Activated naive CD4-positive, alpha-beta T cell treated with anti-CD3 and anti-CD28 coated beads, Interleukin-2, amount 50 U/mL, for 24 hours (primary cell): Measurements from ENCODE around the gene ERLIN1.

Source experiments
- H3K27ac Mint-ChIP-seq: one replicate; pipeline ENCODE4 v1.8.0; 2021; ENCODE audit warnings: mild to moderate bottlenecking, mixed read lengths
- H3K27me3 Mint-ChIP-seq: one replicate; pipeline ENCODE4 v1.8.0; 2021; ENCODE audit warnings: mixed read lengths
- H3K36me3 Mint-ChIP-seq: one replicate; pipeline ENCODE4 v1.8.0; 2021; ENCODE audit warnings: mixed read lengths
- H3K4me1 Mint-ChIP-seq: one replicate; pipeline ENCODE4 v1.8.0; 2021; ENCODE audit warnings: mixed read lengths
- H3K4me3 Mint-ChIP-seq: one replicate; pipeline ENCODE4 v1.8.0; 2021; ENCODE audit warnings: mild to moderate bottlenecking, mixed read lengths
- H3K9me3 Mint-ChIP-seq: one replicate; pipeline ENCODE4 v1.8.0; 2021; ENCODE audit warnings: mixed read lengths

The ERLIN1 gene

DNA sequence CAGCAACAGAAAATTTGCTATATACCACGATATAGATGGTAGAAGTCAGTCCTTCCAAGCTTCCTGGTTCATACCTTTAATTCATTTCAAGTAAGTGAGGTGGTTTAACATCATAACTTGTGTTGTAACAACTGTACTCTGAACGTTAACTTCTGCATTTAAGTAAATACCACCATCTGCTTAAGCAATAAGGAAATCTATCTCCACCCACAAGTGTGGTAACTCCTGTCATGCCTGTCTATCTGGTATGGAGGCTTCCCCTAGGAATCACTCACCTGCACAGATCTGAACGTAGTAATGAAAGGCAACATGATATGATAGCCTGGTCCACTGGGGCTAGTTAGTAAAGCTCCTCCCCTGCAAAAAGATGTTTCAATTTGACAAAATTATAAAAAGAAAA lies 2.3 kb downstream of the ERLIN1 start:
- Mint-ChIP-seq H3K4me3 (peak overlapping the region; percentile 98), H3K9me3 (no peaks in the 10 kb centered on the region), H3K27me3 (no peaks in the 10 kb centered on the region), H3K36me3 (peaks cover 30% of the 10 kb centered on the region), H3K4me1 (peaks cover 61% of the 10 kb centered on the region), H3K27ac (no peak overlapping the region)

DNA sequence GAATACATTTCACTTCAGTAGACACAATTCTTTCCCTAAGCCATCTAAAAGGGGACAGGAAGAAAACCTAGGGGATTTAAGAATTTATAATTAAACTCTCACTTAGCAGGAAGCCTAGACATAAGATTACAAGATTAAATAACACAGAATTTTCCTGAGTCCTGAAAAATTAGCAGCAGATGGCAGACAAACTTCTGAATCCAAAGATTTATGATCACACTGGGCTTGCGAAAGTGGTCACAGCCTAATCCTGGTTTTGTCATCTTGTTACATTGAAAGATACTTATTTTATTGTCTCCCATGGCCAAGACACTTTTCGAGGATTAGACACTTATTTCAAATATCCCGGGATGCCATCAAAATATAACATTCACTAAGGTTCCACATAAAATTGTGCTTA lies 2.9 kb downstream of the ERLIN1 start:
- H3K36me3 Mint-ChIP-seq: peaks cover 32% of the 10 kb centered on the region
- no peaks in the 10 kb centered on the region for H3K27me3 Mint-ChIP-seq
- peak overlapping the region; percentile 98 for H3K4me3 Mint-ChIP-seq
- H3K4me1 Mint-ChIP-seq: peaks cover 62% of the 10 kb centered on the region
- no peaks in the 10 kb centered on the region for H3K9me3 Mint-ChIP-seq
- peak overlapping the region; percentile 19 for H3K27ac Mint-ChIP-seq

DNA sequence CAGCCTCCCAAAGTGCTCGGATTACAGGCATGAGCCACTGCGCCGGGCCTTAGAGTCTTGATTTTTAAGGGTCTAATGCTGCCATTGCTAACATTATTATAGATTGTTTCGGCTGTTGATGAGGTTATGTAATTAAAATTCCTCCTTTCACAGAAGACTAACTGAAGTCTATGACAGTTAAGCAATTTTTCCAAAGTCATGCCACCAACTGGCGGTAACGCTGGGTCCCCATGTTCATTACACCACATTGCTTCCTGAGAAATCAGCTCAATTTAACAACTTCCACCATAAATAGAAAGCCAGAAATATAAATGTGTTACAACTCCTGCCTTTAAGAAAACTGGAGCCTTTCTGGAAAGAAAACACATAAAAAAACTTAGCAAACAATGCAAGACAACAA lies 3.5 kb downstream of the ERLIN1 start:
- Mint-ChIP-seq H3K4me3 (peak overlapping the region; percentile 8), H3K36me3 (peaks cover 34% of the 10 kb centered on the region), H3K27me3 (no peaks in the 10 kb centered on the region), H3K27ac (peak overlapping the region; percentile 19), H3K4me1 (peaks cover 59% of the 10 kb centered on the region), H3K9me3 (no peaks in the 10 kb centered on the region)

DNA sequence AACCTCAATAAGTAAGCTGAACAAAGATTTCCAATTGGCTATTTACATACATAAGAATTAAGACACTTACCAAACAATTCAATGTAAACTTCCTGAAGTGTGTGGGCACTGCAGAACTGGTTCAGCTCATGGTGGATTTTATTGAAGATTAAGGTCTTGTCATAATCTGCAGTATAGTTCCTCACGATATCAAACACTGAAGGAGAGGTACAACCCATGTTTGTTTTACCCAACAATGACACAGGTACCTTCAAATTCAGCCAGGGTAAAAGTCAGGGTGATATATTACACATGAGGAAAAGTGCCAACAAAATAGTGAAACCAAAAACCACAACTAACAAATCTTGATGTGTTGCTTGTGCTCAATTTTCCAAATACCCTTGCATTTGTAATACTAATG lies 10.0 kb downstream of the ERLIN1 start:
- Mint-ChIP-seq H3K9me3 (peaks cover 13% of the 10 kb centered on the region), H3K4me1 (peaks cover 50% of the 10 kb centered on the region), H3K27me3 (no peaks in the 10 kb centered on the region), H3K36me3 (peaks cover 39% of the 10 kb centered on the region), H3K4me3 (no peak overlapping the region), H3K27ac (no peak overlapping the region)

DNA sequence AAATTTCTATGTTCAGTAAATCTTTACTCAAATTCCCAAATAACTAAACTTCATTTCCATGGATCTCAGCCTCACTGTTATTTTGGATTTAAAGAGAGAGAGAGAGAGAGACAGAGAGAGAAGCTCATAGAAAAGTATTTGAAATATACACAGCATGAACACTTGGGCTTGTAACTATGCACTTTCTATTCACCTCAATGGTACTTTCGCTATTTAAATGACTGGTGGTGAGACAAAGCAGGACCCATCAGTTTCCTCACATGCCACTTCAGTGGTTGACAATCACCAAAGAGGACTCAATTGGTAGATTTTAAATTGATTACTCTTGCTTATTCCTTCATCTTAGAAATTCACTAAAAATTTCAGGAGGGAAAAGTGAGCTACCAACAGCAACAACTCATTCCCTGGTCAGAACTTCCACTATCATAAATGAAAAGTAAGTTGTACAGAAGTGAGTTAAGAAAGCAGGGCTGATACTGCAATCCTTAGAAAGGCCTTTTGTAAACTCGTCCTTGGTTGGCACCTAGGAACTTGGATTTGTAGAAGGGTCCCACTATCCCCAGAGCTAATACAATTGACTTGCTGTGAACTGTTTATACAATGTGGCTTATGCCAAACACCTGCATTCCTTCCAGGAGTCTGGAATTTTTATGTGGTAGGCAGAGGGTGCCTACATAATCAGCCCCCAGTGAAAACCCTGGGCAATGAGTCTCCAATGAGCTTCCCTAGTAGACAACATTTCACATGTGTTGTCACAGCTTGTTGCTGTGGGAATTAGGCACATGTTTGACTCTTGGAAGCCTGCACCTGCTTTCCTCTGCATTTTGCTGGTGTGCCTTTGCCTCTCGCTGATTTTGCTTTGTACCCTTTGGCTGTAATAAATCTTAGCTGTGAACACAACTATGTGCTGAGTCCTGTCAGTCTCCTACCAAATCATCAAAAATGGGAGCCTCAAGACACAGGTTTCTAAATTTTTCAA lies 10.8 kb downstream of the ERLIN1 start:
- H3K4me3 Mint-ChIP-seq: no peak overlapping the region
- H3K4me1 Mint-ChIP-seq: peaks cover 47% of the 10 kb centered on the region
- peaks cover 13% of the 10 kb centered on the region for H3K9me3 Mint-ChIP-seq
- peaks cover 39% of the 10 kb centered on the region for H3K36me3 Mint-ChIP-seq
- no peaks in the 10 kb centered on the region for H3K27me3 Mint-ChIP-seq
- peak overlapping the region; percentile 36 for H3K27ac Mint-ChIP-seq

DNA sequence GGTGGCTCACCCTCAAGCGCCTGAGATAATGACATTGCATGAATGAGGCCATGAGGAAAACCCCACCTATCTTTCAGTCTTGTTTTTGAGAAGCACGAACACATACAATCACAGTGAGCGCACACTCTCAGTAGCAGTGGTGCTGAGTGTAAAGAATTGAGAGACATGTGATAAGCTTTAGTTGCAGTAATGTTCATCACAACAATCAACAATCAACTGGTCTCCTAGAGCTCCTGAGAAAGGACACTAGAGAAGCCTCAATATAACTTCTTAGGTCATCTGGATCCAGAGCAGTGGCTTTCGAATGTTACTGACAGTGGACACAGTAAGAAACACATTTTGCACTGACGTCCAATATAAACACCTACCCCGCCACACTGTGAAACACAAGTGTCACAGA lies 12.8 kb downstream of the ERLIN1 start:
- Mint-ChIP-seq H3K36me3 (peaks cover 40% of the 10 kb centered on the region), H3K27ac (peak overlapping the region; percentile 17), H3K4me1 (peaks cover 52% of the 10 kb centered on the region)

DNA sequence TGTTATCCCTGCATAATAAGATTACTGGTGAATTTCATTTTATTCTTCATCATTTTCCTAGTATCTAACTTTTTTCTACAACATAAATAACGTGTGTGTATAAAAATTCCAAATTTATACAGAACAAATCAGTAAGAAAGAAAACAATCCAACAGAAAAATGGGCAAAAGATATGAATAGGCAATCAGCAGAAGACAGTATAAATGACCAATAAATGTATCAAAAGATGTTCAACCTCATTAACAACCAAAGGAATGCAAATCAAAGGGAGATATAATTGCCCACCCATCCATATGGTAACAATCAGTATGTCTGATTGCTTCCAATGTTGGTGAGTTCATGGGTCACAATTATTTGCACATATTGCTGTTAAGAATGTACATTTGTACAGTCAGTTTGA lies 13.5 kb downstream of the ERLIN1 start:
- Mint-ChIP-seq H3K9me3 (peaks cover 13% of the 10 kb centered on the region), H3K36me3 (peaks cover 40% of the 10 kb centered on the region), H3K27me3 (no peaks in the 10 kb centered on the region), H3K4me3 (no peak overlapping the region), H3K4me1 (peaks cover 55% of the 10 kb centered on the region), H3K27ac (no peak overlapping the region)

More for the DNA sequence above, 12.8 kb downstream of the ERLIN1 start:
- H3K9me3 Mint-ChIP-seq: peaks cover 13% of the 10 kb centered on the region
- H3K4me3 Mint-ChIP-seq: no peak overlapping the region
- no peaks in the 10 kb centered on the region for H3K27me3 Mint-ChIP-seq

DNA sequence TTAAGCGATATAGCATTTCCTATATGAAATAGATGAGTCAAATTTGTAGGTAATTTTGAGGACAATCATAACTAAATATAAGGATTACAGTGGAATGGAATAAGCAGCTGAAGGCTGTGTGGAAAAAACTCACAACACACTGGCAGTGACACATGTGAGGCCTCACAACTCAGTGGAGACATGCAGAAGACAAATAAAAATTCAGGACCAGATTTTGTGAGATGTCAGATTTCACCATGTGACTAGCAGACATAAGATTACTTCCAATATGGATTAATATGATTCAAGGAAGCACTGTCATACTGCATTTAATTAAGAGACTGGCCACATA lies 17.6 kb downstream of the ERLIN1 start:
- Mint-ChIP-seq H3K4me1 (peaks cover 44% of the 10 kb centered on the region), H3K9me3 (peaks cover 8% of the 10 kb centered on the region), H3K27me3 (no peaks in the 10 kb centered on the region), H3K36me3 (peaks cover 32% of the 10 kb centered on the region), H3K4me3 (peak overlapping the region; percentile 60), H3K27ac (peak overlapping the region; percentile 83)

DNA sequence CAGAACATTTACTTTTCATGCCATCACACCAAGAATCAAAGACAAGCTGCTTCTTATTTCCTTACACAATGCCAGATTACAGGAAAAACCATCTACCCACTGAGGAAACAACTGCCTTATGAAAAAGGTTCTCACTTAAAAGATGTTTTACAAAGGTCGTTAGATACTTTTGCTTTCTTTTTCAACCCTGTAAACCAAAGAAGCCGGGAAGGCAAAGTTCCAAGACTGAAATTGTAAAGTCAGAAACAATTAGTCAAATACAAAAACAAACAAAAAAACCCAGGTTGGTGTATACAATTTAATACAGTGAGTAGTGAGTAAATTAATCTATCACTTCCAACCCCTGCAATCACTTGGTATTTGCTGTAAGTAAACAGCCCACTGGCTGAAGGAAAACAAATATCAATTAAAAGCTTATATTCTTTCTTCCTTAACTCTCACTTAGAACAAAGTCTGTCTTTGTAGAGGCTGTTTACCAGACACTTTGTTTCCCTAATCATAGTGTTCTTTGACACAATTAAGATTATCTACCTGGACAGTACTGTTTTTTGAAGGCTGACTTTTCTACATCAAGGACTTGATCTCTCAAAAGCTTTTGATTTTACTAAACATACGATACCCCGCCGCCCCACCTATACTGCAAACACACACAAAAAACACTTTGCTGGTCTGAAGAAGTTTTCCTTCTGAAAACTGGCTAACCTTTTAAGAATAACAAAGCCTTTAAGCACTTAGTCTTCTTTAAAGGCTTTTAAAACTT lies 18.1 kb downstream of the ERLIN1 start:
- peaks cover 44% of the 10 kb centered on the region for H3K4me1 Mint-ChIP-seq

DNA sequence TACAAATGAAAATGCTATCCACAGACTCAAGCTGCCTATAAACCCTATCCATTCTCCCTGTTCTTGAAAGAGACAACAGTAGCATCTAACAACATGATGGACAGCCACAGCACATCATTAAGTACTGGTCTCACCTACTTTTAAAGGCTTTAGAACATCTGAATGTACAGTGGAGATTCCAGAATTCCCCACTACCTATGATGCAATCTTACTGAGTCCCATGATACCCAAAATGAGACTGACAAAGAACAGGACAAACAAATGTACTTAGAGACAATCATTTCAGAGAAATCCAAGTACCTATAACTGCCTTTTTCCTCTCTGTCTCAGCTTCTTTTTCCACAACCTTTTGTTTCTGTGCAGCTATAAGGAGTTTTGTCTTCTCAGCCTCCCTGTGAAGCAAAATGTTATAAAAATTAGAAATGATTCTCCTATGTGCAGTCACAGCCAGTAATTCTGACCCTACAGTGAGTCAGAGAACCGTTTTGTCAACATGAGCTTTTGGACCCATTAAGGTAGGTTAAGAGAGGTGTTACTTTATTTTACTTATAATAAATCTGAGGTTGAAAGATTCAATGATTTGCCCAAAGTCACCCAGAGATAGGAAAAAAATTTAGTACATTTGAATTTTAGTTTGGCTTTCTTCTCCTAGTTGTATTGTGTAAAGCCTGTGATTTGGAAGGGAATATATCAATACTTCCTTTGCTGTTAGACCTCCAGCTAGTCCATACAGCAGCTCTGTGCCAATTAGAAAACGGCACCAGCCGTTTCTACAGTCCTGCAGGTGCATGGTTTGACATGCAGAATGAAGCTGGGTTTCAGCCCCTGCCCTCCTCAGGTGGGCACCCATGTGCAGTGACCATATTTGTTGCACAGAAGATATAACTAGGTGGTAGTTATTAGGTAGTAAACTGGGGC lies 21.9 kb downstream of the ERLIN1 start:
- Mint-ChIP-seq H3K4me1 (peaks cover 47% of the 10 kb centered on the region), H3K27me3 (no peaks in the 10 kb centered on the region), H3K9me3 (no peaks in the 10 kb centered on the region), H3K27ac (no peak overlapping the region), H3K4me3 (no peak overlapping the region), H3K36me3 (peaks cover 34% of the 10 kb centered on the region)

More for the DNA sequence above, 18.1 kb downstream of the ERLIN1 start:
- Mint-ChIP-seq H3K4me3 (peak overlapping the region; percentile 60), H3K9me3 (peaks cover 6% of the 10 kb centered on the region), H3K36me3 (peaks cover 31% of the 10 kb centered on the region), H3K27me3 (no peaks in the 10 kb centered on the region), H3K27ac (peak overlapping the region; percentile 83)

DNA sequence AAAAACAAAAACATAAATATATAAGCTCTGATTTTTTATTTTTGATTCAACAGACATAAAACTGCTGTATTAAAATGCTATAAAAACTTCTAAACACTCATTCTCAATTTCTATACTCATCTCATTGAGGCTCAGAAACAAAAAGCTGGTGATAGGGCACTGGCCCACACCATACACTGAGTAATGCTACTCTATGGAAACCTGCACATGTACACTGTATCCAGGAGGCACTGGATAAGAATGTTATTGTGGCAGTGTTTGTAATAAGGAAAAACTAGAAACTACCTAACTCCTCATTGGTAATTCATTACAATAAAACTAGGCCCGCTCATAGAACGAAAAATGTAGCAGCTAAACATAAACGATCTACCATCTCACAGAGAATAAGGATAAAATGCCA lies 23.1 kb downstream of the ERLIN1 start:
- peak overlapping the region; percentile 13 for H3K27ac Mint-ChIP-seq
- H3K36me3 Mint-ChIP-seq: peaks cover 37% of the 10 kb centered on the region
- H3K9me3 Mint-ChIP-seq: no peaks in the 10 kb centered on the region
- H3K4me1 Mint-ChIP-seq: peaks cover 45% of the 10 kb centered on the region
- no peak overlapping the region for H3K4me3 Mint-ChIP-seq
- H3K27me3 Mint-ChIP-seq: no peaks in the 10 kb centered on the region

DNA sequence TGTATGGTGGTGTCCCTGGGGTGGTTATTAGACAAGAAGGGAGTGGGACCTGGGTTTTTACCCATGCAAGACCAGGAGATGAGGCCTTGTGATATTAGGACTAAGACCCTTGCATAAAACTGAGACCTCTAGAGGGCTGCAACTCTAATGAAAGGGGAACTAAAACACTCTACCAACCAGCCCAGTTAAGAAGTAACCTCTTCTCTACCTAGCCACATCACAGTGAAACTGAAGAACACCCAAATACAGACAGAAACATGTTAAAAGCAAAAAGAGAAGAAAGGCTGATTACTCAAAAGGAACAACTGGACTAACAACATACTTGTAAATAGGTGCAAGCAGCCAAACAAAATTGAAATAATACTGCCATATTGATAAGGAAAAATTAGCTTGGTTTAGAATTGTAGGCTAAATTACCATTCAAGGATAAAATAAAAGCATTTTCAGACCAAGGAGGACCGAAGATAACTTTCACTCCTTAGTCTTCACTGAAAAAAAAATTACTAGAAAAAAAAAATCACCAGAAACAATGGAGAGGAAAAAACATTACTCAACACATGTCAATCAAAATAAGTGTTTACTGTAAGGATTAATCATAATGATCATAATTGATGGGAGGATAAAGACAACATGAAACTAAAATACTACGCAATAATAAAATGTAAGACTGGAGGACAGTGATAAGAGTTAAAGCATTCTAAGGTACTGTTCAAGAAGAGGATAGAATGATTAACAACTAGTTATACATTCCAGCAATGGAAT lies 27.6 kb downstream of the ERLIN1 start:
- peaks cover 36% of the 10 kb centered on the region for H3K4me1 Mint-ChIP-seq
- H3K9me3 Mint-ChIP-seq: no peaks in the 10 kb centered on the region
- no peak overlapping the region for H3K4me3 Mint-ChIP-seq
- peak overlapping the region; percentile 37 for H3K27ac Mint-ChIP-seq
- no peaks in the 10 kb centered on the region for H3K27me3 Mint-ChIP-seq
- peaks cover 54% of the 10 kb centered on the region for H3K36me3 Mint-ChIP-seq

DNA sequence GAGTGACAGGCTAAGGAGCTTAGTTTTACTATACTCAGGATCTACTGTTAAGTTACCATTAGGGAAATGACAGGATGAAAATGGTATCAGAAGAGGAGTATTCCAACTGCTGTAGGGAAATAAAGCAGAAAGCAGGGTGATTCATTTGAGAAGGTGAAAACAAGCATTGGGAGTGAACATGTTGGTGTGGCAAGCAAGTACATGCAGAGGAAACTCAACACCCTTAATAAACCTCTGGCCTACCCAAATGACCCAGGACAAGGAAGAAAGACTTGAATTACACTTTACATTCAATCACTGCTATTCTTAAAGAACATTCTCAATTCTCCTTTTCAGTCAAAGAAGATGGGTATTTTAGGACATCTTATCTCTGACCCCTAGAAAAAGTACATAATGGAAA lies 28.7 kb downstream of the ERLIN1 start:
- H3K27ac Mint-ChIP-seq: peak overlapping the region; percentile 39
- H3K9me3 Mint-ChIP-seq: no peaks in the 10 kb centered on the region
- no peaks in the 10 kb centered on the region for H3K27me3 Mint-ChIP-seq
- H3K4me3 Mint-ChIP-seq: no peak overlapping the region
- peaks cover 33% of the 10 kb centered on the region for H3K4me1 Mint-ChIP-seq
- H3K36me3 Mint-ChIP-seq: peaks cover 53% of the 10 kb centered on the region

DNA sequence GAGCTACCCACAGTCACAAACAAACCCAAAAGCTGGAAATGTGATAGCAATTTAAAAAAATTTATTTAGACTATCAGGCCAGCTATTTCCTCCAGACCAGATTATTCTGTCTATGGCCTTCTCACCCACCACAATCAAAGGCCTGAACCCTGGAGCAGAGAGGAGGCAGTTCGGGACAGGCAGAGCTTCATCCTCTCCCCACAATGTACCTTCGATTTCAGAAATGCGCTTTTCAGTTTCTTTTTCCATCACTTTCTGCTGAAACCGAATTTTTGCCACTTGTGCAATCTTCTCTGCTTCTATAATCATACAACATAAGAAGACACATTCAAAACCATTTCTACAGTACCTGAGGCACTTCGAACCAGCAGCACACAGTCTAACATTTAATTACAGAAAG lies 29.9 kb downstream of the ERLIN1 start:
- no peaks in the 10 kb centered on the region for H3K27me3 Mint-ChIP-seq
- H3K9me3 Mint-ChIP-seq: no peaks in the 10 kb centered on the region
- H3K4me3 Mint-ChIP-seq: no peak overlapping the region
- peak overlapping the region; percentile 24 for H3K27ac Mint-ChIP-seq
- H3K4me1 Mint-ChIP-seq: peaks cover 27% of the 10 kb centered on the region
- H3K36me3 Mint-ChIP-seq: peaks cover 55% of the 10 kb centered on the region

DNA sequence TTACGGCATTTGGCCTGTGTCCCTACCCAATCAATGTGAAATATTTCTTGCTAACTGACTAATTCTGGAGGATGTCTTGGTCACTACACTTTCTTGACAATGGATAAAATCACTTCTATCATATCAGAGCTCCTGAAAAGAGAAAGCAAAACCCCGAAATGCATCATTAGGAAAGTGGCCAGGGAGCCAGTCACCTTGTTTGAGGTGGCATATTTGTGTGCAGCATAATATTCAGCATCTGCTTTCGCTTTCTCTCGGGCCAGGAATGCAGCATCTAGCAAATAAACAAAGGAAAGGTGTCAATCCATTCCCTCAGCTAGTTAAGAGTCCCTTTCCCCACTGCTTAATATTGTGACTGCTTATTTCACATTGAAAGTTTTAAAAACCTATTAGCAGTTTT lies 31.2 kb downstream of the ERLIN1 start:
- Mint-ChIP-seq H3K27me3 (no peaks in the 10 kb centered on the region), H3K27ac (no peak overlapping the region), H3K4me3 (no peak overlapping the region), H3K36me3 (peaks cover 54% of the 10 kb centered on the region), H3K9me3 (no peaks in the 10 kb centered on the region), H3K4me1 (peaks cover 26% of the 10 kb centered on the region)
